ENCODE data around the gene GRID2. TPM values are rescaled to one million over a fixed set of nuclear protein-coding genes. Genes with fewer than 3 reads are reported as not detected.

Gene GRID2
- total and polyA plus RNA-seq, 2 of the 13 experiments (the other 11 are each of a cell fraction or from before 2014, with no cell fraction given) = not detected

GRCh38 chr4:92344216-92344615 lies 40.5 kb downstream of the GRID2 start:
- Histone ChIP-seq H3K4me1 (ENCODE audit: insufficient read depth, low read length) (no peaks in the 10 kb centered on the region), H3K27ac (ENCODE audit: extremely low read length, insufficient read depth, low read length) (no peak overlapping the region), H2AFZ (ENCODE audit: low read length) (no peak overlapping the region), H3K9ac (ENCODE audit: insufficient read depth, low read depth, low read length) (no peak overlapping the region), H3K79me2 (ENCODE audit: insufficient read depth, low read length) (no peaks in the 10 kb centered on the region), H4K20me1 (ENCODE audit: insufficient read depth, low read length) (no peaks in the 10 kb centered on the region), H3K4me2 (ENCODE audit: low read depth, low read length) (no peak overlapping the region), H3K4me3 (replicated peaks in 1 of 3; ENCODE audit: insufficient read depth in 1 of 3, low read depth in 2 of 3, low read length in 3 of 3) (no peak overlapping the region), H3K9me3 (ENCODE audit: low read length) (no peaks in the 10 kb centered on the region), H3K36me3 (replicated peaks in 1 of 2; ENCODE audit: control insufficient read depth in 1 of 2, insufficient read depth in 2 of 2, low read length in 2 of 2) (no peaks in the 10 kb centered on the region), H3K27me3 (ENCODE audit: control insufficient read depth in 1 of 2, insufficient read depth in 2 of 2, low read length in 2 of 2) (no peaks in the 10 kb centered on the region)
- ATAC-seq = no peak
- BruUV-seq (replicated peaks) = no TSS peak
- POLR2A ChIA-PET = no interaction called here
- TF ChIP-seq, protein P1, sequence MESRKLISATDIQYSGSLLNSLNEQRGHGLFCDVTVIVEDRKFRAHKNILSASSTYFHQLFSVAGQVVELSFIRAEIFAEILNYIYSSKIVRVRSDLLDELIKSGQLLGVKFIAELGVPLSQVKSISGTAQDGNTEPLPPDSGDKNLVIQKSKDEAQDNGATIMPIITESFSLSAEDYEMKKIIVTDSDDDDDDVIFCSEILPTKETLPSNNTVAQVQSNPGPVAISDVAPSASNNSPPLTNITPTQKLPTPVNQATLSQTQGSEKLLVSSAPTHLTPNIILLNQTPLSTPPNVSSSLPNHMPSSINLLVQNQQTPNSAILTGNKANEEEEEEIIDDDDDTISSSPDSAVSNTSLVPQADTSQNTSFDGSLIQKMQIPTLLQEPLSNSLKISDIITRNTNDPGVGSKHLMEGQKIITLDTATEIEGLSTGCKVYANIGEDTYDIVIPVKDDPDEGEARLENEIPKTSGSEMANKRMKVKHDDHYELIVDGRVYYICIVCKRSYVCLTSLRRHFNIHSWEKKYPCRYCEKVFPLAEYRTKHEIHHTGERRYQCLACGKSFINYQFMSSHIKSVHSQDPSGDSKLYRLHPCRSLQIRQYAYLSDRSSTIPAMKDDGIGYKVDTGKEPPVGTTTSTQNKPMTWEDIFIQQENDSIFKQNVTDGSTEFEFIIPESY (CRISPR knock-in tag; IDR thresholded peaks at IDR 0.05) = no peak
- TF ChIP-seq ATF7 (IDR thresholded peaks at IDR 0.05) = peak; percentile 55; the same call in 1 of the 2 replicates
- no peak for TF ChIP-seq ATF7 (CRISPR knock-in tag; IDR thresholded peaks at IDR 0.05)
- WGBS (ENCODE audit: low lambda C conversion rate) = 2% methylated on average over 3 of the region's 3 CpGs
- in situ Hi-C loops (cut with HindIII; ENCODE audit: extremely low pct_ligation_motif_present, low pct_unique_long_range_greater_than_20kb) = no loop called here
- DNase-seq (ENCODE audit: low spot score) = no peak
- CTCF ChIA-PET (ENCODE audit: low intra/inter-chr PET ratio, low total read pairs) = no interaction called here
- FAIRE-seq = no peak
- intact Hi-C loops (cut with micrococcal nuclease; ENCODE audit: unreplicated experiment) = no loop called here

DNA sequence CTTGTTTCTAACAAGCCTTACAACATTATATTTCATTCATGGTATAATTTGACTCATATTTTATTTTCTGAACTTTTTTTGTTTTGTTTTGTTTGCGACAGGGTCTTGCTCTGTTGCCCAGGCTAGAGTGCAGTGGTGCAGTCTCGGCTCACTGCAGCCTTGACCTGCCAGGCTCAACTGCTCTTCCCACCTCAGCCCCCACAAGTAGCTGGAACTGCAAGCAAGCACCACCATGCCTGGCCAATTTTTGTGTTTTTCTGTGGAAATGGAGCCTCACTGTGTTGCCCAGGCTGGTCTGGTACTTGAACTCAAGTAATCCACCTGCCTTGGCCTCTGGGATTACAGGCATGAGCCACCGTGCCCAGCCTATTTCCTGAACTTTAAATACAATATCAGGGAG lies 42.5 kb downstream of the GRID2 start:
- no peaks in the 10 kb centered on the region for H3K9me3 ChIP-seq (ENCODE audit: low read length)
- DNase-seq (ENCODE audit: low spot score) (no peak), ATAC-seq (no peak), FAIRE-seq (no peak)
- H3K79me2 ChIP-seq (ENCODE audit: insufficient read depth, low read length) = no peaks in the 10 kb centered on the region
- H3K9ac ChIP-seq (ENCODE audit: insufficient read depth, low read depth, low read length) = no peak overlapping the region
- no peaks in the 10 kb centered on the region for H3K36me3 ChIP-seq (replicated peaks in 1 of 2; ENCODE audit: control insufficient read depth in 1 of 2, insufficient read depth in 2 of 2, low read length in 2 of 2)
- H2AFZ ChIP-seq (ENCODE audit: low read length) = no peak overlapping the region
- no peaks in the 10 kb centered on the region for H3K27me3 ChIP-seq (ENCODE audit: control insufficient read depth in 1 of 2, insufficient read depth in 2 of 2, low read length in 2 of 2)
- no peak overlapping the region for H3K4me2 ChIP-seq (ENCODE audit: low read depth, low read length)
- BruUV-seq (replicated peaks) = no TSS peak
- intact Hi-C loops (cut with micrococcal nuclease; ENCODE audit: unreplicated experiment) = no loop called here
- no peaks in the 10 kb centered on the region for H3K4me1 ChIP-seq (ENCODE audit: insufficient read depth, low read length)
- H3K4me3 ChIP-seq (replicated peaks in 1 of 3; ENCODE audit: insufficient read depth in 1 of 3, low read depth in 2 of 3, low read length in 3 of 3) = no peak overlapping the region
- no peaks in the 10 kb centered on the region for H4K20me1 ChIP-seq (ENCODE audit: insufficient read depth, low read length)
- ChIA-PET CTCF (ENCODE audit: low intra/inter-chr PET ratio, low total read pairs) (no interaction called here), POLR2A (no interaction called here)
- in situ Hi-C loops (cut with HindIII; ENCODE audit: extremely low pct_ligation_motif_present, low pct_unique_long_range_greater_than_20kb) = no loop called here
- no peak overlapping the region for H3K27ac ChIP-seq (ENCODE audit: extremely low read length, insufficient read depth, low read length)
- WGBS (ENCODE audit: low lambda C conversion rate) = 0% methylated on average over 3 of the region's 3 CpGs
- TF ChIP-seq ZZZ3 (CRISPR knock-in tag; IDR thresholded peaks at IDR 0.05; ENCODE audit: borderline replicate concordance) = no peak
- TF ChIP-seq ZNF709 (CRISPR knock-in tag; IDR thresholded peaks at IDR 0.05) = no peak
- TF ChIP-seq RAD51 (IDR thresholded peaks at IDR 0.05; ENCODE audit: borderline replicate concordance) = no peak
- TF ChIP-seq, protein P2, sequence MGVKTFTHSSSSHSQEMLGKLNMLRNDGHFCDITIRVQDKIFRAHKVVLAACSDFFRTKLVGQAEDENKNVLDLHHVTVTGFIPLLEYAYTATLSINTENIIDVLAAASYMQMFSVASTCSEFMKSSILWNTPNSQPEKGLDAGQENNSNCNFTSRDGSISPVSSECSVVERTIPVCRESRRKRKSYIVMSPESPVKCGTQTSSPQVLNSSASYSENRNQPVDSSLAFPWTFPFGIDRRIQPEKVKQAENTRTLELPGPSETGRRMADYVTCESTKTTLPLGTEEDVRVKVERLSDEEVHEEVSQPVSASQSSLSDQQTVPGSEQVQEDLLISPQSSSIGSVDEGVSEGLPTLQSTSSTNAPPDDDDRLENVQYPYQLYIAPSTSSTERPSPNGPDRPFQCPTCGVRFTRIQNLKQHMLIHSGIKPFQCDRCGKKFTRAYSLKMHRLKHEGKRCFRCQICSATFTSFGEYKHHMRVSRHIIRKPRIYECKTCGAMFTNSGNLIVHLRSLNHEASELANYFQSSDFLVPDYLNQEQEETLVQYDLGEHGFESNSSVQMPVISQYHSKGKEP (CRISPR knock-in tag; IDR thresholded peaks at IDR 0.05) = no peak
- TF ChIP-seq RBAK (CRISPR knock-in tag; IDR thresholded peaks at IDR 0.05) = no peak
- TF ChIP-seq ZFX (CRISPR knock-in tag; IDR thresholded peaks at IDR 0.05; ENCODE audit: low read depth) = no peak
- no peak for TF ChIP-seq ZNF639 (CRISPR knock-in tag; conservative IDR thresholded peaks at IDR 0.05)
- no peak for TF ChIP-seq ZFP90 (CRISPR knock-in tag; IDR thresholded peaks at IDR 0.05; ENCODE audit: borderline replicate concordance)
- TF ChIP-seq ZNF335 (CRISPR knock-in tag; IDR thresholded peaks at IDR 0.05) = no peak
- TF ChIP-seq, protein P3, sequence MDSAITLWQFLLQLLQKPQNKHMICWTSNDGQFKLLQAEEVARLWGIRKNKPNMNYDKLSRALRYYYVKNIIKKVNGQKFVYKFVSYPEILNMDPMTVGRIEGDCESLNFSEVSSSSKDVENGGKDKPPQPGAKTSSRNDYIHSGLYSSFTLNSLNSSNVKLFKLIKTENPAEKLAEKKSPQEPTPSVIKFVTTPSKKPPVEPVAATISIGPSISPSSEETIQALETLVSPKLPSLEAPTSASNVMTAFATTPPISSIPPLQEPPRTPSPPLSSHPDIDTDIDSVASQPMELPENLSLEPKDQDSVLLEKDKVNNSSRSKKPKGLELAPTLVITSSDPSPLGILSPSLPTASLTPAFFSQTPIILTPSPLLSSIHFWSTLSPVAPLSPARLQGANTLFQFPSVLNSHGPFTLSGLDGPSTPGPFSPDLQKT (CRISPR knock-in tag; IDR thresholded peaks at IDR 0.05; ENCODE audit: borderline replicate concordance) = no peak
- no peak for TF ChIP-seq ZNF460 (CRISPR knock-in tag; IDR thresholded peaks at IDR 0.05; ENCODE audit: borderline replicate concordance)
- no peak for TF ChIP-seq ATF7 (IDR thresholded peaks at IDR 0.05)
- TF ChIP-seq ATF7 (CRISPR knock-in tag; IDR thresholded peaks at IDR 0.05) = no peak

All from HepG2 (cell line).